HG03039 (cell line): ENCODE data around the gene PSMC6.

ENCODE experiments used
- ATAC-seq: cut with Tn5 transposase; IDR thresholded peaks from one replicate; pipeline ENCODE4 v1.9.1; 2021; ENCODE audit warnings: mild to moderate bottlenecking, moderate library complexity; ENCODE audit not compliant: unreplicated experiment

PSMC6 gene

GRCh38 chr14:52776816-52777215, 69.8 kb downstream of the PSMC6 start:
- no peak for ATAC-seq
